ENCODE results near the gene MRPL4.

The MRPL4 gene

DNA sequence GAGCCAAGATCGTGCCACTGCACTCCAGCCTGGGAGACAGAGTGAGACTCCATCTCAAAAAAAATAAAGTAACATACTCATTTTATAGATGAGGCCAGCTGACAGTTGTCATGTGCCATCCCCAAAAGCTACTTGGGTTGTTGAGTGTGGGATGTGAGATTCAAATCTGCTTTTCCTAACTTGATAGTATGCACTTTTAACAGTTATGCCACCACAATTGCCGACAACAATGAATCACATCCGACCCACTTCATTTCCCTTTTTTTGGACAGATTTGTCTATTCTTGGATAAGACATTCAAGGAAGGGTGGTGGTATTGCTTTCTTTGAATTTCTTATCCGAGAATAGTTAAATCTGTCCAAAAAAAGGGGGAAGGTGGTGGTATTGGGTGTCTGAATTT lies 41.0 kb upstream of the MRPL4 start:
- TF ChIP-seq, protein P1, sequence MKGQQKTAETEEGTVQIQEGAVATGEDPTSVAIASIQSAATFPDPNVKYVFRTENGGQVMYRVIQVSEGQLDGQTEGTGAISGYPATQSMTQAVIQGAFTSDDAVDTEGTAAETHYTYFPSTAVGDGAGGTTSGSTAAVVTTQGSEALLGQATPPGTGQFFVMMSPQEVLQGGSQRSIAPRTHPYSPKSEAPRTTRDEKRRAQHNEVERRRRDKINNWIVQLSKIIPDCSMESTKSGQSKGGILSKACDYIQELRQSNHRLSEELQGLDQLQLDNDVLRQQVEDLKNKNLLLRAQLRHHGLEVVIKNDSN (IDR thresholded peaks at IDR 0.05), result no peak
- TF ChIP-seq EP300 (IDR thresholded peaks at IDR 0.05; ENCODE audit: borderline replicate concordance), result no peak

DNA sequence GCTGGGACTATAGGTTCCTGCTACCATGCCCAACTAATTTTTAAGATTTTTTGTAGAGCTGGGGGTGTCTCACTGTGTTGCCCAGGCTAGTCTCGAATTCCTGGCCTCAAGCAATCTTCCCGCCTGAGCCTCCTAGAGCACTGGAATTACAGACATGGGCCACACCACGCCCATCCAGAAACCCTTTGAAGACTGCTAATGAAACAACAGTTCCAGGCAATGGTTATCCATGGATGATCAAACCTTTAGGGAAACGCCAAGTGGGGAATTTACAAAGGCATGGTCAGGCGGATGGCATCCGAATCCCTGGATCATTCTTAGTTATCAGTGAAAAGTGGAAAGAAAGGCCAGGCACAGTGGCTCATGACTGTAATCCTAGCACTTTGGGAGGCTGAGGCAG lies 40.3 kb upstream of the MRPL4 start:
- TF ChIP-seq TAF1 (IDR thresholded peaks at IDR 0.05; ENCODE audit: low read depth), result no peak
- TF ChIP-seq FOXM1 (IDR thresholded peaks at IDR 0.05; ENCODE audit: borderline replicate concordance, low read depth), result no peak
- no peak for TF ChIP-seq CEBPB (IDR thresholded peaks at IDR 0.05)
- no peak for TF ChIP-seq RAD21 (IDR thresholded peaks at IDR 0.05; ENCODE audit: low read depth)
- TF ChIP-seq YY1 (IDR thresholded peaks at IDR 0.05; ENCODE audit: low read depth), result no peak
- no peak for TF ChIP-seq TEAD4 (IDR thresholded peaks at IDR 0.05)
- TF ChIP-seq, protein P2, sequence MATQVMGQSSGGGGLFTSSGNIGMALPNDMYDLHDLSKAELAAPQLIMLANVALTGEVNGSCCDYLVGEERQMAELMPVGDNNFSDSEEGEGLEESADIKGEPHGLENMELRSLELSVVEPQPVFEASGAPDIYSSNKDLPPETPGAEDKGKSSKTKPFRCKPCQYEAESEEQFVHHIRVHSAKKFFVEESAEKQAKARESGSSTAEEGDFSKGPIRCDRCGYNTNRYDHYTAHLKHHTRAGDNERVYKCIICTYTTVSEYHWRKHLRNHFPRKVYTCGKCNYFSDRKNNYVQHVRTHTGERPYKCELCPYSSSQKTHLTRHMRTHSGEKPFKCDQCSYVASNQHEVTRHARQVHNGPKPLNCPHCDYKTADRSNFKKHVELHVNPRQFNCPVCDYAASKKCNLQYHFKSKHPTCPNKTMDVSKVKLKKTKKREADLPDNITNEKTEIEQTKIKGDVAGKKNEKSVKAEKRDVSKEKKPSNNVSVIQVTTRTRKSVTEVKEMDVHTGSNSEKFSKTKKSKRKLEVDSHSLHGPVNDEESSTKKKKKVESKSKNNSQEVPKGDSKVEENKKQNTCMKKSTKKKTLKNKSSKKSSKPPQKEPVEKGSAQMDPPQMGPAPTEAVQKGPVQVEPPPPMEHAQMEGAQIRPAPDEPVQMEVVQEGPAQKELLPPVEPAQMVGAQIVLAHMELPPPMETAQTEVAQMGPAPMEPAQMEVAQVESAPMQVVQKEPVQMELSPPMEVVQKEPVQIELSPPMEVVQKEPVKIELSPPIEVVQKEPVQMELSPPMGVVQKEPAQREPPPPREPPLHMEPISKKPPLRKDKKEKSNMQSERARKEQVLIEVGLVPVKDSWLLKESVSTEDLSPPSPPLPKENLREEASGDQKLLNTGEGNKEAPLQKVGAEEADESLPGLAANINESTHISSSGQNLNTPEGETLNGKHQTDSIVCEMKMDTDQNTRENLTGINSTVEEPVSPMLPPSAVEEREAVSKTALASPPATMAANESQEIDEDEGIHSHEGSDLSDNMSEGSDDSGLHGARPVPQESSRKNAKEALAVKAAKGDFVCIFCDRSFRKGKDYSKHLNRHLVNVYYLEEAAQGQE (IDR thresholded peaks at IDR 0.05; ENCODE audit: low read depth), result no peak
- TF ChIP-seq, protein P1 (IDR thresholded peaks at IDR 0.05), result no peak
- TF ChIP-seq ZBTB7A (IDR thresholded peaks at IDR 0.05; ENCODE audit: low read depth), result no peak
- TF ChIP-seq EP300 (IDR thresholded peaks at IDR 0.05; ENCODE audit: borderline replicate concordance), result no peak
- TF ChIP-seq EGR1 (IDR thresholded peaks at IDR 0.05), result no peak
- TF ChIP-seq, protein P3, sequence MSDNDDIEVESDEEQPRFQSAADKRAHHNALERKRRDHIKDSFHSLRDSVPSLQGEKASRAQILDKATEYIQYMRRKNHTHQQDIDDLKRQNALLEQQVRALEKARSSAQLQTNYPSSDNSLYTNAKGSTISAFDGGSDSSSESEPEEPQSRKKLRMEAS (IDR thresholded peaks at IDR 0.05), result no peak
- TF ChIP-seq CREB1 (IDR thresholded peaks at IDR 0.05; ENCODE audit: low read depth), result no peak
- no peak for TF ChIP-seq NFIC (IDR thresholded peaks at IDR 0.05)
- TF ChIP-seq TCF12 (IDR thresholded peaks at IDR 0.05; ENCODE audit: low read depth), result no peak

DNA sequence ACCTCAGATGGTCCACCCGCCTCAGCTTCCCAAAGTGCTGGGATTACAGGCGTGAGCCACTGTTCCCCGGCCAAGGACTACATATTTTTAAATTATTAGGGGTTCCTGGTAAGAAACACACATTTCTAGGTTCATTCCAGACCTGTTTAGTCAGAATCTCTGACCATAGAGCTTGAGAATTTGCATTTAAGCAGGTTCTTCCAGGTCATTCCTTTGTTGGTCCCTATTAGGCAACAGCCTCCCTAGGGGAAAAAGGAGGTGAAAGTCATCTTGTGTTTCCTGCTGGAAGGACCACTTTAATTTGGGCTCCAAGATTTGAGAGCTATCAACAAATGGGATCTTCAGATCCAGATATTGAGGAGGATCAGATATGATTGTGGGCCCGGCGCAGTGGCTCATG lies 37.2 kb upstream of the MRPL4 start:
- TF ChIP-seq NFIC (IDR thresholded peaks at IDR 0.05) (no peak), RAD21 (IDR thresholded peaks at IDR 0.05; ENCODE audit: low read depth) (no peak), TCF12 (IDR thresholded peaks at IDR 0.05; ENCODE audit: low read depth) (no peak), EP300 (IDR thresholded peaks at IDR 0.05; ENCODE audit: borderline replicate concordance) (no peak), YY1 (IDR thresholded peaks at IDR 0.05; ENCODE audit: low read depth) (no peak), CEBPB (IDR thresholded peaks at IDR 0.05) (no peak)
- TF ChIP-seq, protein P2 (IDR thresholded peaks at IDR 0.05; ENCODE audit: low read depth), result no peak

DNA sequence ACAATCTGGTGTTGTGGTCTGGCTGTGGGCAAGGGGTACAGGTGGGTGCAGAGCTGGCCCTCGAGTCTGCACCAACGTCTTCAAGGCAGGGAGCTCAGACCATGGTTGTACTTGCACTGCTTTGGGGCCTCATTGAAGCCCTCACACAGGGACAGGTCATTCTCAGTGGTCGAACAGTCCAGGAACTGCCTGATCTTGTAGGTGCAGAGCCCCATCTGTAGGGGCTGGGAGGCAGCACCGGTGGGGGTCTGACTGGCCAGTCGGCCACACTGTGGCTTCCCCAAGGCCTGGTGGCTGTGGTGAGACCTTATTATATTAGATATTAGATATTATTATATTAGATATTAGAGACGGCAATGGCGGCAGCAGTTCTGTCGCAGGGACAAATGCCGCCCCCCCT lies 34.9 kb upstream of the MRPL4 start:
- TF ChIP-seq, protein P1 (IDR thresholded peaks at IDR 0.05), result no peak
- TF ChIP-seq ZBTB7A (IDR thresholded peaks at IDR 0.05; ENCODE audit: low read depth) (no peak), CEBPB (IDR thresholded peaks at IDR 0.05) (no peak), NFIC (IDR thresholded peaks at IDR 0.05) (no peak), TCF12 (IDR thresholded peaks at IDR 0.05; ENCODE audit: low read depth) (no peak), YY1 (IDR thresholded peaks at IDR 0.05; ENCODE audit: low read depth) (no peak), EP300 (IDR thresholded peaks at IDR 0.05; ENCODE audit: borderline replicate concordance) (no peak), TEAD4 (IDR thresholded peaks at IDR 0.05) (no peak), RAD21 (IDR thresholded peaks at IDR 0.05; ENCODE audit: low read depth) (no peak), EGR1 (IDR thresholded peaks at IDR 0.05) (no peak)
- TF ChIP-seq, protein P3 (IDR thresholded peaks at IDR 0.05), result no peak

DNA sequence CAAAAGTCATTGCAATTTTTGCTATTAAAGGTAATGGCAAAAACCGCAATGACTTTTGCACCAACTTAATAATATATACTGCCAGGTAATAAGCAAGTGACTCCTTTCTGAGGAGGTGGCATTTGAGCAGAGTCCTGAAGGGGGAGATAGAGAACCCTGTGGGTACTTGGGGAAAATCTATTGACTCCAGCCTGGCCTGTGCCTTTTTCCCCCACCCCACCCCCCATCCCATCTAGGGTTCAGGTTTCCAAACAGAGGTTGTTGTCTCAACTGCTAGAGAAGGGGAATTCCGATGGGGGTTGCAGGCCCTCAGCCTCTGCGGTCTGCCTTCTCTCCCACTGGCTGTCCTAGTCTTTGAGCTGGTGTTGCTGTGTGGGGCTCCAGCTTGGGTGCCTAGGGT lies 32.3 kb upstream of the MRPL4 start:
- TF ChIP-seq, protein P3 (IDR thresholded peaks at IDR 0.05), result no peak
- TF ChIP-seq TCF12 (IDR thresholded peaks at IDR 0.05; ENCODE audit: low read depth) (no peak), TAF1 (IDR thresholded peaks at IDR 0.05; ENCODE audit: low read depth) (no peak), EGR1 (IDR thresholded peaks at IDR 0.05) (no peak), CREB1 (IDR thresholded peaks at IDR 0.05; ENCODE audit: low read depth) (no peak), FOXM1 (IDR thresholded peaks at IDR 0.05; ENCODE audit: borderline replicate concordance, low read depth) (no peak), ZBTB7A (IDR thresholded peaks at IDR 0.05; ENCODE audit: low read depth) (no peak), CEBPB (IDR thresholded peaks at IDR 0.05) (no peak), NFIC (IDR thresholded peaks at IDR 0.05) (no peak), YY1 (IDR thresholded peaks at IDR 0.05; ENCODE audit: low read depth) (no peak), RAD21 (IDR thresholded peaks at IDR 0.05; ENCODE audit: low read depth) (no peak), TEAD4 (IDR thresholded peaks at IDR 0.05) (no peak), EP300 (IDR thresholded peaks at IDR 0.05; ENCODE audit: borderline replicate concordance) (no peak)
- TF ChIP-seq, protein P2 (IDR thresholded peaks at IDR 0.05; ENCODE audit: low read depth), result no peak
- TF ChIP-seq, protein P1 (IDR thresholded peaks at IDR 0.05), result no peak
